Osteoblast (primary cell): ENCODE measurements around the gene LSS. TPM values are rescaled to one million over a fixed set of nuclear protein-coding genes. Genes with fewer than 3 reads are reported as not detected.

Source experiments
- DNase-seq: peaks from one replicate; pipeline ENCODE4 v3.0.0; 2011; ENCODE audit warnings: low spot score, mixed read lengths; ENCODE audit not compliant: insufficient read length; ENCODE audit errors: missing footprints
- H2AFZ ChIP-seq: 2 replicates; pipeline ENCODE4 v1.6.0; 2011; ENCODE audit warnings: mild to moderate bottlenecking, low read length
- H3K27ac ChIP-seq: 2 replicates; pipeline ENCODE4 v1.5.1; 2011; ENCODE audit warnings: mild to moderate bottlenecking, low read depth, low read length, moderate library complexity
- H3K27me3 ChIP-seq: 2 replicates; pipeline ENCODE4 v1.6.0; 2012; ENCODE audit warnings: mild to moderate bottlenecking, control low read depth, inconsistent platforms, low read length, moderate library complexity; ENCODE audit not compliant: insufficient read depth
- H3K36me3 ChIP-seq: 2 replicates; pipeline ENCODE4 v1.5.1; 2011; ENCODE audit warnings: mild to moderate bottlenecking, low read length, control low read depth, moderate library complexity; ENCODE audit not compliant: insufficient read depth
- H3K4me1 ChIP-seq: 2 replicates; pipeline ENCODE4 v1.5.1; 2011; ENCODE audit warnings: mild to moderate bottlenecking, low read length, control low read depth, moderate library complexity; ENCODE audit not compliant: insufficient read depth
- H3K4me2 ChIP-seq: 2 replicates; pipeline ENCODE4 v1.6.0; 2011; ENCODE audit warnings: mild to moderate bottlenecking, low read length; ENCODE audit not compliant: insufficient read depth
- H3K4me3 ChIP-seq: fragments of 200-600 bp; sonication (generic); 3 replicates; pipeline ENCODE4 v1.5.1; 2012; ENCODE audit warnings: mild to moderate bottlenecking, low read length, inconsistent platforms; ENCODE audit not compliant: insufficient read depth
- H3K79me2 ChIP-seq: 2 replicates; pipeline ENCODE4 v1.6.0; 2012; ENCODE audit warnings: mild to moderate bottlenecking, low read length, control low read depth, inconsistent platforms; ENCODE audit not compliant: insufficient read depth
- H3K9me3 ChIP-seq: 2 replicates; pipeline ENCODE4 v1.5.1; 2011; ENCODE audit warnings: low read depth, low read length, control low read depth
- H4K20me1 ChIP-seq: 2 replicates; pipeline ENCODE4 v1.6.0; 2012; ENCODE audit warnings: mild to moderate bottlenecking, low read length, control low read depth; ENCODE audit not compliant: insufficient read depth
- CTCF ChIP-seq: IDR thresholded peaks from 2 replicates; pipeline ENCODE4 v1.5.1; 2011; ENCODE audit warnings: mild to moderate bottlenecking, low read depth, low read length, moderate library complexity; ENCODE audit errors: extremely low read depth
- total RNA-seq: library from RNA; depleted of rRNA; stranded (reverse); fragments of >200 nt; gene quantifications from 2 replicates; pipeline ENCODE4 v1.2.3, GENCODE V29; 2012

The LSS gene
- total RNA-seq, 1 donor = 122 TPM

DNA sequence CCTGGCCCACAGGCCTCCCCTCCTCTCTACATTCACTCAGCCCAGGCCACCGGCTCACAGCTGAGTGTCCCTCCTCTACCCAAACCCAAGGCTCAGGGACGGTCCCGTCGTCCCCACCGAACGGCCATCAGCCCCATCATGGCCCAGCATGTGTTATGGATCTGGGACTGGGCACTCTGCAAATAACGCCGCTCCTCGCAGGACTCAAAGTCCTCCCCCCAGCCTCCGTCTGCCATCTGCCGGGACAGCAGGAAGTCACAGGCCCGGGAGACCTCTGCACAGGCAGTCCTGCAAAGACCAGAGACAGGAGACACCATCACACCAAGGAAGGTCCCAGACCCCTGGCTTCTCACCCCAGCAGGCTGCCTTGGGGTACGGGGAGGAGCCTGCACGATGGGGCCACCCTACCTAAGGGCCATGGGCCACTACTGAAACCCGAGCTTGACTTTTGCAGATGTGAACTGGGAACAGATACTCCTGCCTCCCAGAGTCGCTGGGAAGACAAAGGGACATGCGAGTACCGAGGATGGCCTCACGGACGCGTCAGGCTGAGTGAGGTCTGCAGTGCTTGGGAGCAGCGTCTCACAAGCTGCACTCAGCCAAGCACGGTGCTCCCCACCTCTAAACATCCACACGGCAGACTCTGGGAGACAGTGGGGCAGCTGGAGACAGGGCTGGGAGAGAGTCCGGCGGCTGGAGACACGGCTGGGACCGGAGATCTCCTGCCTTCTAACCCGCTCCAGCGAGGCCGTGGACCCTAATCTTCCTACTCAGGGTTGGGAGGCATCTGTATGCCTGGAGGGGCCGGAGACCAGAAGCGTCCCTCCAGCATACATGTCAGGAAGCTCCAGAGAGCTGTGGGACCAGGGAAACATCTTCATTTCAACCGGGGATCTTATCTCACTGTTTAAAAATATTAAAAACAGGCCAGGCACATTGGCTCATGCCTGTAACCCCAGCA is 33.9 kb downstream of the LSS start:
- Histone ChIP-seq H3K27me3 (no peaks in the 10 kb centered on the region), H3K9me3 (no peaks in the 10 kb centered on the region), H2AFZ (no peak overlapping the region), H3K4me1 (peaks cover 13% of the 10 kb centered on the region), H3K79me2 (no peaks in the 10 kb centered on the region), H3K4me3 (no peak overlapping the region), H4K20me1 (no peaks in the 10 kb centered on the region), H3K4me2 (no peak overlapping the region), H3K36me3 (peaks cover 22% of the 10 kb centered on the region), H3K27ac (no peak overlapping the region)
- peak; percentile 35 for DNase-seq
- no peak for TF ChIP-seq CTCF

- TF ChIP-seq CTCF = no peak
- Histone ChIP-seq H4K20me1 (no peaks in the 10 kb centered on the region), H3K4me1 (peaks cover 20% of the 10 kb centered on the region), H3K27ac (no peak overlapping the region), H3K9me3 (no peaks in the 10 kb centered on the region), H3K27me3 (no peaks in the 10 kb centered on the region), H3K79me2 (no peaks in the 10 kb centered on the region), H3K4me2 (no peak overlapping the region), H2AFZ (no peak overlapping the region), H3K36me3 (peaks cover 22% of the 10 kb centered on the region), H3K4me3 (no peak overlapping the region)
- no peak for DNase-seq
These were observed 34.7 kb downstream of the LSS start for GRCh38 chr21:46193829-46194373.

- H3K4me2 ChIP-seq = no peak overlapping the region
- H2AFZ ChIP-seq = no peak overlapping the region
- no peaks in the 10 kb centered on the region for H3K27me3 ChIP-seq
- TF ChIP-seq CTCF = no peak
- H3K27ac ChIP-seq = peak overlapping the region; percentile 18
- H3K79me2 ChIP-seq = no peaks in the 10 kb centered on the region
- no peaks in the 10 kb centered on the region for H3K9me3 ChIP-seq
- peaks cover 27% of the 10 kb centered on the region for H3K4me1 ChIP-seq
- H3K36me3 ChIP-seq = peaks cover 22% of the 10 kb centered on the region
- no peaks in the 10 kb centered on the region for H4K20me1 ChIP-seq
- H3K4me3 ChIP-seq = no peak overlapping the region
- DNase-seq = peak; percentile 52
These were observed 36.6 kb downstream of the LSS start for GRCh38 chr21:46191686-46192575.
